Stomach (tissue), 9 donors: ENCODE measurements around the gene ARID2. TPM values are rescaled to one million over a fixed set of nuclear protein-coding genes. Genes with fewer than 3 reads are reported as not detected.

ENCODE experiments used
- DNase-seq, 2 donors: peaks; one replicate each; pipeline versions ENCODE4 v3.0.0 to v3.0.0-alpha.2; 2013 to 2019
- H3K27ac ChIP-seq, 5 donors: fragments of 200-600 bp in 4 of 5; sonication (generic) in 4 of 5; one replicate each; pipeline ENCODE4 v1.5.1; 2013 to 2019; ENCODE audit warnings: mild to moderate bottlenecking in 1 of 5, moderate library complexity in 1 of 5
- H3K27me3 ChIP-seq, 3 donors: fragments of 200-600 bp; sonication (generic); one replicate each; pipeline ENCODE4 v1.5.1; 2017 to 2019; ENCODE audit warnings: mixed run types in 1 of 3
- H3K36me3 ChIP-seq, 4 donors: fragments of 200-600 bp; sonication (generic); 1 replicate in 3 of 4; 2 replicates in 1 of 4; pipeline ENCODE4 v1.5.1; 2016 to 2019
- H3K4me1 ChIP-seq, 4 donors: fragments of 200-600 bp; sonication (generic); one replicate each; pipeline ENCODE4 v1.5.1; 2016 to 2019
- H3K4me3 ChIP-seq, 4 donors: fragments of 200-600 bp; sonication (generic) in 3 of 4; one replicate each; pipeline ENCODE4 v1.5.1; 2016 to 2019; ENCODE audit warnings: mild to moderate bottlenecking in 1 of 4
- H3K9me3 ChIP-seq, 4 donors: fragments of 200-600 bp; sonication (generic); one replicate each; pipeline ENCODE4 v1.5.1; 2016 to 2019
- CTCF ChIP-seq, 7 experiments: fragments of 450-650 bp in 4 of 7; fragments of 200-600 bp in 3 of 7; sonication (generic) in 3 of 7; IDR thresholded peaks; one replicate each; pipeline ENCODE4 v1.5.1; 2016 to 2019; ENCODE audit warnings: antibody characterized with exemption in 7 of 7, control low read depth in 2 of 7, mild to moderate bottlenecking in 1 of 7
- EP300 ChIP-seq: sonication (generic); formaldehyde crosslinking; IDR thresholded peaks from one replicate; pipeline ENCODE4 v1.6.1; 2017; ENCODE audit warnings: antibody characterized with exemption
- POLR2A ChIP-seq, 4 donors: fragments of 450-650 bp; IDR thresholded peaks; one replicate each; pipeline ENCODE4 v1.6.1; 2016; ENCODE audit warnings: antibody characterized with exemption in 4 of 4, control low read depth in 2 of 4, mild to moderate bottlenecking in 1 of 4, moderate library complexity in 1 of 4
- POLR2AphosphoS5 ChIP-seq, 3 donors: sonication (generic); formaldehyde crosslinking; IDR thresholded peaks; one replicate each; pipeline ENCODE4 v1.6.1; 2016; ENCODE audit warnings: antibody characterized with exemption in 3 of 3
- WGBS, 5 donors: extraction: QIAGEN DNeasy Blood & Tissue Kit in 3 of 5; methylation state at CpG; one replicate each; pipeline versions ENCODE4 v1.1.5 to v1.1.7; 2013 to 2018; 5-methylcytosine and 5-hydroxymethylcytosine counted together
- intact Hi-C: fragments of 100-400 bp; cut with DNase I; formaldehyde crosslinking; loops from one replicate; pipeline ENCODE4 v1.15.1; 2023; ENCODE audit warnings: low total_unique reads
- polyA plus RNA-seq, 3 donors: library from polyadenylated mRNA; stranded (reverse); fragments of 200-250 nt; gene quantifications; one replicate each; pipeline ENCODE4 v1.2.3, GENCODE V29; 2013
- total RNA-seq, 5 donors: library from RNA; depleted of rRNA; stranded (reverse); fragments of >200 nt; gene quantifications; one replicate each; pipeline versions ENCODE4 v1.1.0 to v1.2.3, GENCODE V29; 2014 to 2016
- donor health status: healthy with polysubstance abuse.
- donor health status: Bipolar disorder and iron deficiency.
- donor health status: healthy.

The ARID2 gene
- total and polyA plus RNA-seq, 8 donors = 2.6 to 80.4 (median 13.6) TPM

DNA sequence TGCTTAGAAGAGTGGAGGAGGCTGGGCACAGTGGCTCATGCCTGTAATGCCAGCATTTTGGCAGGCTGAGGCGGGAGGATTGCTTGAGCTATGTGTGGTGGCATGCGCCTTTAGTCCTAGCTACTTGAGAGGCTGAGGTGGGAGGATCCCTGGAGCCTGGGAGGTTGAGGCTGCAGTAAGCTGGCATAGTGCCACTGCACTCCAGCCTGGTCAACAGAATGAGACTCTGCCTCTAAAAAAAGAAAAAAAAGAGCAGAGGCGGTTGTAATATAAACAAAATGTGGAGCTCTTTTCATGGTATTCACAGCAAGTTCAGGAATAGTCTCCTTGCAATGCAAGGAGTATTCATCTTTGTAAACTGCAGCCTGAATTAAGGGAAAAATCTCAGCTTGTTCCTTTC, 27.2 kb downstream of the ARID2 start:
- Histone ChIP-seq H3K36me3 (peaks cover 0 to 3% (median 1%) of the 10 kb centered on the region in 4 donors), H3K9me3 (no peaks in the 10 kb centered on the region), H3K27me3 (no peaks in the 10 kb centered on the region), H3K27ac (peak overlapping the region in 1 of 5 donors; percentile 29), H3K4me1 (peaks cover 0 to 68% (median 25%) of the 10 kb centered on the region in 4 donors), H3K4me3 (no peak overlapping the region)
- 63 to 81% (median 75%) methylated on average over 3 of the region's 3 CpGs for WGBS, 5 donors
- intact Hi-C loops = no loop called here
- no peak for DNase-seq
- TF ChIP-seq CTCF (IDR thresholded peaks at IDR 0.05) (no peak), POLR2AphosphoS5 (IDR thresholded peaks at IDR 0.05) (no peak), EP300 (no peak), POLR2A (IDR thresholded peaks at IDR 0.05) (no peak)

DNA sequence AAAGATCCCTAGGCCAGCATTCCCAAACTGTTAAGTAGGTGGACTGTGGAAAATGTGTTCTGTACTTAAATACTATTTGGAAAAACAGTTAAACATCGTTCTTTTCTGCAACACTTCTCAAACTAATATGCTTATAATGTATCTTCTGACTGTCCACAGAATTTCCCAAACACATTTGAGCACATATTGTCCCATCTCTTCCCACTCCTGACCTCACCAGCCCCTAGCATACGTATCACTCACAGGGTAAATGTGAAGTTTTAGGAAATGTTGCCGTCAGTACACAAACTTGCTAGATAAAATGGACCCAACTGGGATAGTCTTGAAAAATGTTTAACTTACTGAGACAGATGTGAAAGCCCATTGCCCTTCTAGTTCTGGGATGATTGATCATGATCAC, 27.7 kb downstream of the ARID2 start:
- intact Hi-C loops = no loop called here
- peaks cover 0 to 3% (median 1%) of the 10 kb centered on the region in 4 donors for H3K36me3 ChIP-seq
- H3K27me3 ChIP-seq = no peaks in the 10 kb centered on the region
- no peak for DNase-seq
- H3K4me1 ChIP-seq = peaks cover 0 to 67% (median 26%) of the 10 kb centered on the region in 4 donors
- peak overlapping the region in 1 of 5 donors; percentile 29 for H3K27ac ChIP-seq
- H3K9me3 ChIP-seq = no peaks in the 10 kb centered on the region
- H3K4me3 ChIP-seq = no peak overlapping the region
- WGBS, 5 donors = 63 to 79% (median 73%) methylated on average over 3 of the region's 3 CpGs
- TF ChIP-seq CTCF (IDR thresholded peaks at IDR 0.05) (no peak), POLR2A (IDR thresholded peaks at IDR 0.05) (no peak), POLR2AphosphoS5 (IDR thresholded peaks at IDR 0.05) (no peak), EP300 (no peak)

- TF ChIP-seq EP300 (no peak), POLR2AphosphoS5 (IDR thresholded peaks at IDR 0.05) (no peak), POLR2A (IDR thresholded peaks at IDR 0.05) (no peak), CTCF (IDR thresholded peaks at IDR 0.05) (no peak)
- intact Hi-C loops = no loop called here
- H3K27ac ChIP-seq = no peak overlapping the region
- H3K36me3 ChIP-seq = no peaks in the 10 kb centered on the region
- H3K4me3 ChIP-seq = no peak overlapping the region
- 90 to 92% (median 91%) methylated on average over 4 of the region's 4 CpGs for WGBS, 5 donors
- H3K27me3 ChIP-seq = no peaks in the 10 kb centered on the region
- no peaks in the 10 kb centered on the region for H3K9me3 ChIP-seq
- H3K4me1 ChIP-seq = peaks cover 0 to 64% (median 21%) of the 10 kb centered on the region in 4 donors
- DNase-seq = no peak
Observed at GRCh38 chr12:45760333-45760732, 30.8 kb downstream of the ARID2 start.

DNA sequence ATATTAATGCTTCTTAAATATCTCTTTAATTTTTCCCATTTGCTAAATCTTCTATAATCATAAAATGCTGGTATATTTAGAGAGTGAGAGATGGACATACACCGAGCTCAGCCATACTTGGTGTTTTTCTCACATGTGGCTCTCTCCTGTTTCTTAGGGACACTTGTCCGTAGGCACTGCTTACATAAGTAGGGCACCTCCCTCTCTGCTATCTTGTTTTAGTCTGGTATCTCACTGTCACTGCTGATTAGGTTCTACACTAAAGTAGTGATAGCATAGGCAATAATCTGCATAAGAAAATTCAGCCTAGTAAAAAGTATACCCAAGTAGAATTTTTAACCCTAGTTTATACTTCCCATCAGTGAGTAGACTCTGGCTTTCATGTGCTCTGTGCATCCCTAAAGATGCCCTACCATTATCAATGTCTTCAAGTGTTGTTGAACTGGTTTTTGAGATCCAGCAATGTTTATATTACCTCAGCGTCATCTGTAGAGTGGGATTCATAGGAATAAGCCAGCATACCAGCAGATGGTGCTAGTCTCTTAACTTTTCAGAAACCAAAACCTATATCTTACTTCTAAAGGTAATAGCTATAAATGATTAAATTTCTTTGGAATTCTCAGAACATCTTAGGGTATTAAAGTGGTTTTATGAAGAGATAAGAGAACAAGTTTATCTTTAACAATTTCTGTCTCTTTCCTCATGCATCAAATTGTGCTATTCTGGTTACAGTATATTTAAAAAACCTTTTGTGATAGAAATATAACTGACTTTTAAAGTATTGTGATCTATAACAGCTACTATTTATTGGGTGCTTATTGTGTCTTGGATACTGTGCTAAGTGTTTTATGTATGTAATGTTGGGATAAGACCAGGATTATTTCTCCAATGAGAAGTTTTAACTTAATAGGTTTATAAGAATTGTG, 32.9 kb downstream of the ARID2 start:
- TF ChIP-seq CTCF (IDR thresholded peaks at IDR 0.05) (peak in 4 of 7 experiments; percentile 19 to 50 (median 29)), EP300 (no peak)
- Histone ChIP-seq H3K36me3 (no peaks in the 10 kb centered on the region), H3K4me3 (no peak overlapping the region), H3K9me3 (no peaks in the 10 kb centered on the region), H3K4me1 (peaks cover 0 to 47% (median 11%) of the 10 kb centered on the region in 4 donors), H3K27me3 (no peaks in the 10 kb centered on the region), H3K27ac (no peak overlapping the region)
- DNase-seq = peak in 1 of 2 donors; percentile 79
- WGBS, 5 donors = 20 to 45% (median 39%) methylated on average over 3 of the region's 3 CpGs
- intact Hi-C loops = no loop called here
